Smooth muscle cell of the pulmonary artery (primary cell): ENCODE data around the gene GPN1. TPM values are rescaled to one million over a fixed set of nuclear protein-coding genes. Genes with fewer than 3 reads are reported as not detected.

ENCODE experiments used
- total RNA-seq: library from RNA; depleted of rRNA; stranded (reverse); fragments of >200 nt; gene quantifications from 2 replicates; pipeline ENCODE4 v1.2.3, GENCODE V29; 2014

The GPN1 gene
- 34.2 and 37.4 TPM in 2 replicates for total RNA-seq

DNA sequence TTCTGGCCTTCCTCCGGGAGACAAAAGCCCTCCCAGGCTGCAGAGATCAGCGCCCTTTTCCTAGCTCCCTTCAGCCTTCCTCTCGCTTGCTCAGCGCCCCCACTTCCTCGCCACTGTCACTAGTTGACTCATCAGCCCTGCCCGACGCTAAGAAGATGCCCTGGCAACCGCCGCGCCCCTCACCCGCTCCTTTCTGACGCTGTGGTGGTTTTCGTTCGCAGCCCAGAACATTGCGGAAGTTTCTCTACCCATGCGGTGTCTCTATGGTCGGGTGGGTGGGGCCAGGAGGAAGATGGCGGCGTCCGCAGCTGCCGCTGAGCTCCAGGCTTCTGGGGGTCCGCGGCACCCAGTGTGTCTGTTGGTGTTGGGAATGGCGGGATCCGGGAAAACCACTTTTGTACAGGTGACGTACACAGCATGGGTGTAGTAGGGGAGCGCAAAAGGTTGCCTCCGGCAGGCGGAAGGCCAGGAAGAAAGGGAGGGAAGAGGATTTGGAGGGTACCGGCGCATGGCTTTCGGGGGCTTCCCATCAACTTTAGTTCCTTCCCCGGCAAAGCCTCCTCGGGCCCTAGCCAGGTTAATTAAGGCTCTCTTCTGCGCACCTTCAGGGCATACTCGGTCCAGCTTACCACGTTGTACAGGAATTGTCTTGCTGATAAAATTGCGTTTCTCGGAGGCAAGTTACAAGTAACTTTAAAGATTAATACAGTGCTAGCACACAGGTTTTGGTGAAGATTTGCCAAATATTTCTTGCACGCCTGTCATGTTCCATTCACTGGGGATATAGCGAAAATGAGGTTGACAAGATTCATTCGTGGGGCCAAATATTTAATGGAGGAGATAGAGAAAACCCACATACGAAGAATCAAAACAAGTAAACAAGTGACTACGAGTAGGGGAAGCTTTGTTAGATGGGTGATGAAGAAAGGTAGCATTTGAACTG, at the start of gene GPN1, which contains the start of gene CCDC121:
Gene GPN1, plus strand, starts transcription at position 284 of the 943 bp plus-strand sequence. Its CDS starts 9 bp downstream, at position 293.
Gene CCDC121, minus strand, starts transcription at position 246 of the 943 bp plus-strand sequence. CDS start 1,213 bp downstream, outside the sequence.

GRCh38 chr2:27582695-27583389, 46.0 kb upstream of the GPN1 start, which contains the start of gene ZNF512:
TSS of gene ZNF512 (plus strand) at chr2:27583042. CDS start at chr2:27583113, 71 bp downstream.

DNA sequence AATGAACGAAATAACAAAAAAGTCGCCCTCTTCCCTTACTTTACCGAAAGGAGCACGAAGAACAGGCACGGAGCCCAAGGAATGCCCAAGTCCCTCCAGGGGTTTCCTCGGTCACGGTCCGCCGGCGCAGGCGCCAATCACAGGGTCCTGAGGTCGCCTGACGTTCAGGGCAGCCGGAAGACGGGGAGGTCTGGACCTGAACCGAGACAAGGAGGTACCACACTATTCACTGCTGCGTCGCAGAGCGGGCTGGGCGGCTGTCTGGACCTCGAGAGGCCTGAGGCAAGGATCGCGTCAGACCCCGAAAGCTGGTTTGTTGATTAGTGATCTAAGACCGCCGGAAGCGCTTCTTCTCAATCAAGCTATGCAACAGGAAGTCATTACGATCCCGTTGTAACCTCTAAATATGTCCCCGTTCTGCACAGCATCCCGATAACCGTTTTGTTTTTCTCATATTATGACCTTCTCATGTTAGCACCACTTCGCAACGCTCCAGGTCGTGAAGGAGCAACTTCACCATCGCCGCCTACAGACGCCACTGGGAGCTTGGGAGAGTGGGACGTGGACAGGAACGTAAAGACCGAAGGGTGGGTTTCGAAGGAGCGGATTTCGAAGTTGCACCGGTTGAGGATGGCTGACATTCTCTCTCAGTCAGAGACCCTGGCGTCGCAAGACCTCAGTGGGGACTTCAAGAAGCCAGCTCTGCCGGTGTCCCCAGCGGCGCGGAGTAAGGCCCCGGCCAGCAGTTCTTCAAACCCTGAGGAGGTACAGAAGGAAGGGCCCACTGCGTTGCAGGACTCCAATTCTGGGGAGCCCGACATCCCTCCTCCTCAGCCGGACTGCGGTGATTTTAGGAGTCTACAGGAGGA, 34.7 kb downstream of the GPN1 start, which contains the start of the genes SLC4A1AP and SUPT7L:
Gene SLC4A1AP, plus strand, starts transcription at position 605 of the 869 bp plus-strand sequence. Its CDS starts 26 bp downstream, at position 631.
Gene SUPT7L, minus strand, starts transcription at position 330 of the 869 bp plus-strand sequence. CDS start 1,422 bp downstream, outside the sequence.

Other genes with a start within 250 kb of the GPN1 start
- gene ZNF513, start 248.3 kb upstream of the GPN1 start, total RNA-seq, result 8.9 and 10.6 TPM in 2 replicates
- 59.6 and 68.3 TPM in 2 replicates for gene PPM1G, start 219.5 kb upstream of the GPN1 start, total RNA-seq
- gene NRBP1, start 200.4 kb upstream of the GPN1 start, total RNA-seq, result 99.9 and 108 TPM in 2 replicates
- gene KRTCAP3, start 186.7 kb upstream of the GPN1 start, total RNA-seq, result 0.39 TPM in 1 of 2 replicates, not detected in the other
- 38.3 and 43.3 TPM in 2 replicates for gene IFT172, start 139.3 kb upstream of the GPN1 start, total RNA-seq
- 39.9 and 52.9 TPM in 2 replicates for gene FNDC4, start 133.8 kb upstream of the GPN1 start, total RNA-seq
- 7.4 and 8.5 TPM in 2 replicates for gene GCKR, start 132.2 kb upstream of the GPN1 start, total RNA-seq
- 16.3 and 21.9 TPM in 2 replicates for gene ZNF512, start 46.0 kb upstream of the GPN1 start, total RNA-seq
- 1.8 TPM in 2 replicates for gene CCDC121, start within 50 bp of the GPN1 start, total RNA-seq
- gene SUPT7L, start 34.6 kb downstream of the GPN1 start, total RNA-seq, result 18.9 and 19.4 TPM in 2 replicates
- 23.1 and 24.9 TPM in 2 replicates for gene SLC4A1AP, start 34.8 kb downstream of the GPN1 start, total RNA-seq
- gene MRPL33, start 142.7 kb downstream of the GPN1 start, total RNA-seq, result 53.1 and 67.6 TPM in 2 replicates